ENCODE measurements around the gene GDAP1L1.

DNA sequence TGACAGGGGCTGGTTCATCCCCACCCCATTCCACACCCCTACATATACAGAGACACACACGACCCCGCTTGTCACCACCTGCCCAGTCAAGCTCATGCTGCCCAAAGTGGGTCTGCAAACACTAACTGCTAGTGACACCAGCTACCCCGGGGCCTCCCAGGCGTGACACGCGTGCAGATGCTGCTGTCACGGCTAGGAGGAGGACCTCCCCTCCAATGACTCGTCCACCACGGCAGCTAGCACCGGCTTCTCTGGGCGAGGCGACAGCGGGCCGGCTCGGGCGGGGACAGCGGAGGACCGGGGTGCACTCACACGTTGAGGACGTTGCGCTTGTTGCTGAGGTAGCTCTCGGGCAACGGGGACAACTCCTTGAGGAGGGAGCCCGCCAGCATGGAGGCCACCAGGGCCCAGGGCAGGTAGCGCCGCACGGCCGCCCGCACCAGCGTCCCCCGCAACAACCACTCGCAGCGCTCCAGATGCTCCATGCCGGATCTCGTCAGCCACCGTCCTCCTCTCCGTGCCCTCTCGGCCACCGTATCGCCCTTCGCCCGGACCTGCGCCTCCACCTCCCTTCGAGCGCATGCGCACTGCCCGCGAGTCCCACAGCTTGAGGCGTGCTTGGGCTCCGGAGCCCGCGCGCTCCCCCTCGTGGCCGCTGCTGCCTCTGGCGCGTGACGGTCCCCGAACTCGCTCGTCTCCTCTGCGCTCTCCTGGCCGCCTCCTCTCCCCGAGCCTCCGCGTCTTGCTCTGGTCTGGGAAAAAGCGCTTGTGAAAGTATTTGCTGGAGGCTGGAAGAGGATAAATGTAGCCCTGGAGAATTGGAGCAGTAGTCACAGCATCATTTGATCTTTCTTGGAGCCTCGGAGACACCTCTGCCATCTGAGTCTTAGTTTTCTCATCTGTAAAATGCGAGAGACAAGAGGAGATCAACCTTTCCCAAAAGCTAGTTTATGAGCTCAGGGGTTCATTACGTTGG is 63.8 kb downstream of the GDAP1L1 start, which contains the start of gene FITM2:
- TF ChIP-seq, protein P1, sequence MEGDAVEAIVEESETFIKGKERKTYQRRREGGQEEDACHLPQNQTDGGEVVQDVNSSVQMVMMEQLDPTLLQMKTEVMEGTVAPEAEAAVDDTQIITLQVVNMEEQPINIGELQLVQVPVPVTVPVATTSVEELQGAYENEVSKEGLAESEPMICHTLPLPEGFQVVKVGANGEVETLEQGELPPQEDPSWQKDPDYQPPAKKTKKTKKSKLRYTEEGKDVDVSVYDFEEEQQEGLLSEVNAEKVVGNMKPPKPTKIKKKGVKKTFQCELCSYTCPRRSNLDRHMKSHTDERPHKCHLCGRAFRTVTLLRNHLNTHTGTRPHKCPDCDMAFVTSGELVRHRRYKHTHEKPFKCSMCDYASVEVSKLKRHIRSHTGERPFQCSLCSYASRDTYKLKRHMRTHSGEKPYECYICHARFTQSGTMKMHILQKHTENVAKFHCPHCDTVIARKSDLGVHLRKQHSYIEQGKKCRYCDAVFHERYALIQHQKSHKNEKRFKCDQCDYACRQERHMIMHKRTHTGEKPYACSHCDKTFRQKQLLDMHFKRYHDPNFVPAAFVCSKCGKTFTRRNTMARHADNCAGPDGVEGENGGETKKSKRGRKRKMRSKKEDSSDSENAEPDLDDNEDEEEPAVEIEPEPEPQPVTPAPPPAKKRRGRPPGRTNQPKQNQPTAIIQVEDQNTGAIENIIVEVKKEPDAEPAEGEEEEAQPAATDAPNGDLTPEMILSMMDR (IDR thresholded peaks at IDR 0.05) = peak in 6 of 7 experiments; percentile 74 to 99 (median 94)
- no peak for TF ChIP-seq POLR2A (IDR thresholded peaks at IDR 0.05)
- TF ChIP-seq EP300 (IDR thresholded peaks at IDR 0.05) = no peak

Measured in stomach (tissue), 4 donors.